Right lobe of liver (tissue), 6 donors: Measurements from ENCODE around the gene ASCL3. TPM values are rescaled to one million over a fixed set of nuclear protein-coding genes. Genes with fewer than 3 reads are reported as not detected.

Experiments
- ATAC-seq, 4 donors: fragments of 200-7000 bp; cut with Tn5 transposase; one replicate each; pipeline ENCODE4 v1.9.1; 2020; ENCODE audit warnings: mild to moderate bottlenecking in 4 of 4, moderate library complexity in 4 of 4
- DNase-seq, 3 donors: peaks; one replicate each; pipeline ENCODE4 v3.0.0-alpha.2; 2020
- H3K27ac ChIP-seq, 3 donors: fragments of 200-600 bp; one replicate each; pipeline ENCODE4 v1.8.0; 2022
- H3K27me3 ChIP-seq, 2 donors: fragments of 200-600 bp; one replicate each; pipeline ENCODE4 v1.8.0; 2022
- H3K36me3 ChIP-seq, 4 donors: fragments of 200-600 bp; sonication (generic) in 1 of 4; one replicate each; pipeline versions ENCODE4 v1.5.1 to v1.8.0; 2017 to 2022; ENCODE audit warnings: control low read depth in 1 of 4
- H3K4me1 ChIP-seq, 4 donors: fragments of 200-600 bp; sonication (generic) in 1 of 4; one replicate each; pipeline versions ENCODE4 v1.5.1 to v1.8.0; 2017 to 2022; ENCODE audit warnings: control low read depth in 1 of 4
- H3K4me3 ChIP-seq, 3 donors: fragments of 200-600 bp; one replicate each; pipeline ENCODE4 v1.8.0; 2022
- H3K9me3 ChIP-seq, 4 donors: fragments of 200-600 bp; sonication (generic) in 1 of 4; one replicate each; pipeline versions ENCODE4 v1.5.1 to v1.8.0; 2017 to 2022; ENCODE audit warnings: control low read depth in 1 of 4
- POLR2A ChIP-seq: fragments of 450-650 bp; IDR thresholded peaks from one replicate; pipeline ENCODE4 v1.6.1; 2017; ENCODE audit warnings: antibody characterized with exemption, mild to moderate bottlenecking
- WGBS: methylation state at CpG from one replicate; pipeline ENCODE4 v1.1.6; 2018; ENCODE audit warnings: low coverage, low lambda C conversion rate; ENCODE audit not compliant: insufficient coverage; ENCODE audit errors: missing lambda C conversion rate; 5-methylcytosine and 5-hydroxymethylcytosine counted together
- intact Hi-C, 2 donors: fragments of 100-400 bp; cut with DNase I; formaldehyde crosslinking; loops; one replicate each; pipeline versions ENCODE4 v1.11.2 to v1.14.1; 2022
- total RNA-seq, 6 experiments: library from RNA; depleted of rRNA in 2 of 6; stranded (reverse); fragments of >200 nt in 2 of 6; fragmentation: NEBNext Ultra II Directional in 3 of 6; extraction: Animal tissue kit (Norgen Biotek cat#: 25700) in 3 of 6; gene quantifications; one replicate each; pipeline versions ENCODE4 v1.1.0 to v1.2.4, GENCODE V29; 2016 to 2023
- TF ChIP-seq, protein P1 (sequence below), 4 donors: fragments of 200-600 bp in 3 of 4; fragments of 450-650 bp in 1 of 4; IDR thresholded peaks; one replicate each; pipeline versions ENCODE4 v1.5.1 to v1.8.0; 2016 to 2022; ENCODE audit warnings: antibody characterized with exemption in 4 of 4, mild to moderate bottlenecking in 2 of 4
- donor health status: DM: no; HTN: yes; CAD: no.
- donor health status: DM: no; HTN: no; CAD: no.
- donor health status: DM: no; HTN: no; CAD: no.
- donor health status: DM: no; HTN: yes; CAD: no.
- donor health status: DM: no; HTN: yes; CAD: no.

Gene ASCL3
- total RNA-seq, 6 experiments from 2014 or later = not detected

DNA sequence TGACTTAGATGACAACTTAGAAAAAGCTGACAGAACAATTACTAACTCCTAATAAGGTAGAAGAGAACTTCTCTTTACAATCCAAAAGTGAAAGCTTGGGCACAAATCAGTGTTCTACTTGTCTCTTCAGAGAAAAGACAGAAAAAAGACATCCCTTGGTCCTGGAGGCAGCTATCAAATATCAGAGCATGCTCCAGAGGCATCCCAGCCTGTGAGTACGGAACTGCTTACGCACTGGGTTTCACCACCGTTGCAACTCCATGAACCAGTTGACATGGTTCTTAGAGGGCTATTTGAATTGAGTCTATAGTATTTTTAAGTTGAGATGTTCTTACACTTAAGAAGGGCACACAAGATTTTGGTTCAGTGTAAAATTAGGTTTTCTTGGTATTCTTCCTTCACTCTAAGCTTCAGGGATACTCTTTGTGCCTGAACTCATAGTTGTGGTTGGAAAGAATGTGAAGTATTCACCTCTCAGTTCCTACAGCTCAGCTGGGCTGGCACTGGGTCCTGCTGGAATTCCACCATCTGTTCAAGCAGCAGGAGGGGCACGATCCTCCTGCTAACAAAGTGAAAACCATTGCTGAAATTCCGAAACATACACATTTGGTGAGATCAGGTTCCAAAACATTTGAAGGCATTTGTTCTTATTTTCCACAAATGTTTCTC lies 25.5 kb downstream of the ASCL3 start:
- Histone ChIP-seq H3K27ac (peak overlapping the region in 1 of 3 donors; percentile 31), H3K4me3 (no peak overlapping the region), H3K27me3 (no peaks in the 10 kb centered on the region), H3K36me3 (peaks cover 0 to 25% (median 5%) of the 10 kb centered on the region in 4 donors), H3K4me1 (no peaks in the 10 kb centered on the region), H3K9me3 (no peaks in the 10 kb centered on the region)
- intact Hi-C loops = no loop called here
- 60% methylated on average over 5 of the region's 5 CpGs for WGBS
- ATAC-seq = no peak
- TF ChIP-seq, protein P1, sequence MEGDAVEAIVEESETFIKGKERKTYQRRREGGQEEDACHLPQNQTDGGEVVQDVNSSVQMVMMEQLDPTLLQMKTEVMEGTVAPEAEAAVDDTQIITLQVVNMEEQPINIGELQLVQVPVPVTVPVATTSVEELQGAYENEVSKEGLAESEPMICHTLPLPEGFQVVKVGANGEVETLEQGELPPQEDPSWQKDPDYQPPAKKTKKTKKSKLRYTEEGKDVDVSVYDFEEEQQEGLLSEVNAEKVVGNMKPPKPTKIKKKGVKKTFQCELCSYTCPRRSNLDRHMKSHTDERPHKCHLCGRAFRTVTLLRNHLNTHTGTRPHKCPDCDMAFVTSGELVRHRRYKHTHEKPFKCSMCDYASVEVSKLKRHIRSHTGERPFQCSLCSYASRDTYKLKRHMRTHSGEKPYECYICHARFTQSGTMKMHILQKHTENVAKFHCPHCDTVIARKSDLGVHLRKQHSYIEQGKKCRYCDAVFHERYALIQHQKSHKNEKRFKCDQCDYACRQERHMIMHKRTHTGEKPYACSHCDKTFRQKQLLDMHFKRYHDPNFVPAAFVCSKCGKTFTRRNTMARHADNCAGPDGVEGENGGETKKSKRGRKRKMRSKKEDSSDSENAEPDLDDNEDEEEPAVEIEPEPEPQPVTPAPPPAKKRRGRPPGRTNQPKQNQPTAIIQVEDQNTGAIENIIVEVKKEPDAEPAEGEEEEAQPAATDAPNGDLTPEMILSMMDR (IDR thresholded peaks at IDR 0.05) = no peak
- no peak for TF ChIP-seq POLR2A
- no peak for DNase-seq

GRCh38 chr11:8914661-8915018 lies 28.2 kb downstream of the ASCL3 start:
- no peak for TF ChIP-seq POLR2A
- TF ChIP-seq, protein P1 (IDR thresholded peaks at IDR 0.05) = no peak
- Histone ChIP-seq H3K9me3 (no peaks in the 10 kb centered on the region), H3K36me3 (peaks cover 0 to 13% (median 5%) of the 10 kb centered on the region in 4 donors), H3K4me1 (peaks cover 0 to 5% (median 0%) of the 10 kb centered on the region in 4 donors), H3K27me3 (no peaks in the 10 kb centered on the region), H3K27ac (peak overlapping the region in 1 of 3 donors; percentile 40), H3K4me3 (no peak overlapping the region)
- intact Hi-C loops = no loop called here
- ATAC-seq = no peak
- 50% methylated on average over 4 of the region's 4 CpGs for WGBS
- no peak for DNase-seq

GRCh38 chr11:8913961-8914660 lies 28.7 kb downstream of the ASCL3 start:
- no peak for DNase-seq
- peak overlapping the region; percentile 1 to 40 (median 18) for H3K27ac ChIP-seq
- intact Hi-C loops = no loop called here
- peaks cover 0 to 7% (median 5%) of the 10 kb centered on the region in 4 donors for H3K36me3 ChIP-seq
- H3K4me1 ChIP-seq = peaks cover 0 to 5% (median 0%) of the 10 kb centered on the region in 4 donors
- no peak overlapping the region for H3K4me3 ChIP-seq
- 33% methylated on average over 9 of the region's 9 CpGs for WGBS
- ATAC-seq = peak; percentile 4 to 42 (median 16)
- H3K27me3 ChIP-seq = no peaks in the 10 kb centered on the region
- TF ChIP-seq, protein P1 (IDR thresholded peaks at IDR 0.05) = peak; percentile 19 to 44 (median 43)
- TF ChIP-seq POLR2A = no peak
- H3K9me3 ChIP-seq = no peaks in the 10 kb centered on the region

- Histone ChIP-seq H3K4me1 (peaks cover 0 to 5% (median 0%) of the 10 kb centered on the region in 4 donors), H3K4me3 (peak within 1 kb of the TSS; percentile 92 to 98 (median 97)), H3K27ac (peak within 1 kb of the TSS; percentile 81 to 91 (median 81)), H3K9me3 (no peaks in the 10 kb centered on the region), H3K27me3 (no peaks in the 10 kb centered on the region), H3K36me3 (no peaks in the 10 kb centered on the region)
- intact Hi-C loops = no loop called here
- DNase-seq (peak; percentile 97 to 98 (median 97)), ATAC-seq (peak; percentile 97 to 98 (median 98))
- TF ChIP-seq POLR2A = peak; percentile 50
- TF ChIP-seq, protein P1 (IDR thresholded peaks at IDR 0.05) = no peak
- WGBS = 0% methylated on average over 20 of the region's 68 CpGs
Observed at GRCh38 chr11:8911029-8911823, 31.6 kb downstream of the ASCL3 start, which contains the start of gene AKIP1. AKIP1 (plus strand) TSS chr11:8911189; CDS start chr11:8911450, 261 bp downstream.
